GM19193 (cell line): ENCODE results near the gene ORAI2.
"Not testable (repeated sequence)": the region's sequence is repeated elsewhere in the genome, so short reads cannot be mapped to it uniquely, and the experiment has no call there.

Source experiments
- POLR2A ChIP-seq: IDR thresholded peaks from 4 replicates; pipeline ENCODE4 v1.6.1; 2011; ENCODE audit not compliant: insufficient read depth, insufficient read length; ENCODE audit errors: extremely low read depth

ORAI2 gene

DNA sequence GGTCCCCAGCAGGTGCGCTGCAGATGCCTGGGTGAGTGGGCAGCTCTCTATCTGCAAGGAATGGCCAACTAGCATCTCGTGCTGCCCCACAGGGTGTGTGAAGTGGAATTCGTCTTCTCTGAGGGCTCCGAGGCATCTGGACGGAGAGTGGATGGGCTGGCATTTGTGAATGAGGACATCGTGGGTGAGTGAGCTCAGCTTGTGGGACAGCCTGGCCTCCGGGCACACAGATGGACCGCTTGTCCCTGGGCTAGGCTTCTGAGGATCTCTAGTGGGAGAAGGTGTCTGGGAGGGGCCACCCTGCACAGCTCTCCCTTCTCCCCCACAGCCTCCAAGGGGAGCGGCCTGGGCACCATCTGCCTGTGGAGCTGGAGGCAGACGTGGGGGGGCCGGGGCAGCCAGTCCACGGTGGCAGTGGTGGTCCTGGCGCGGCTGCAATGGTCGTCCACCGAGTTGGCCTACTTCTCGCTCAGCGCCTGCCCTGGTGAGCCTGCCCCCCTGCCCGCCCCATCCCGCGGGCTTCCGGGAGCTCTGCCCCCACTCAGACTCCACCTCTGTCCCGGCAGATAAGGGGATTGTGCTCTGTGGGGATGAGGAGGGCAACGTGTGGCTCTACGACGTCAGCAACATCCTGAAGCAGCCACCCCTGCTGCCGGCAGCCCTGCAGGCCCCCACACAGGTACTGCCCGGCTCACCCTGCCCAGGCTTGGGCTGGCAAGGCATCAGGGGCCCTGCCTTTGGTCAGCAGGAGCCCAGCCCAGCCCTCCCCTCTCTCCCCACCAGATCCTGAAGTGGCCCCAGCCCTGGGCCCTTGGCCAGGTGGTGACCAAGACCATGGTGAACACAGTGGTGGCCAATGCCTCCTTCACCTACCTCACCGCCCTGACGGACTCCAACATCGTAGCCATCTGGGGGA lies 39.0 kb downstream of the ORAI2 start:
- no peak for TF ChIP-seq POLR2A

DNA sequence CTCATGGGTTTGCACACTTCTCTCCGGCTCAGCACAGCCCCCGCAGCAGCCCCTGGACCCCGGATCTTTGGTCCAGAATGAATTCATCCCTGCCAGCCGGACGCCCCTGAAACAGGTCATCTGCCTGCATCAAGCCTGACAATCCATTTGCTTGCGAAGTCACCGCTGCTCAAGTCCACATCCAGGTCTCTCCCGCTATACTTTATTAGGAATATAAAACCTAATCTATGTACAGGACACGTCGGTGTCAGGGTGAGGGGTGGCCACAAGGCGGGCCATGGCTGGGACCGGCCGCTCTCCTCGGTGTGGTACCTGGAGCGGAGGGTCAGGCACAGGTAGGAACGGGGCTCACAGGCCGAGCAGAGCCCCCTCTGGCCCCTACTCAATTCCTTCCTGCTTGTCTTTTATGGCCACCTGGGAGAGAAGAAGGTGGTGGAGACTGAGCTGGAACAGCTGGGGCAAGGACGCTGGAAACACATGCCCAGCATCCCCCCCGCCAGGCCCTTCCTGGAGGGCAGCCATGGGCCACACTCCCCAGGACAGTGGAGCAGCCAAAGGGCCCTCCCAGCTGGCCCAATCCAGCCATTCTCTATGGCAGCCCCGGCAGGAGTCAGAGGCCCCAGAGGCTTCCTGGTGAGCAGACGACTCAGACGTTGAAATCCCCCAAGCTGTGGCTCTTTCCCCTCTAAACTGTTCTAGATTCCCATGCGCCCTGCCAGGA lies 40.1 kb downstream of the ORAI2 start:
- TF ChIP-seq POLR2A: no peak

- TF ChIP-seq POLR2A: not testable (repeated sequence)
These were observed 45.2 kb downstream of the ORAI2 start, which contains the start of gene POLR2J for GRCh38 chr7:102478314-102479208. TSS of gene POLR2J (minus strand) at chr7:102478922. CDS start at chr7:102478860, 62 bp downstream.
